GM12891 (cell line): Measurements from ENCODE around the gene SYNE1.

ENCODE experiments used
- PAX5 ChIP-seq: IDR thresholded peaks from 2 replicates; pipeline ENCODE4 v1.6.1; 2011; ENCODE audit warnings: low read length, moderate library complexity, mild to moderate bottlenecking; ENCODE audit not compliant: insufficient read depth, severe bottlenecking
- POLR2A ChIP-seq: IDR thresholded peaks from 2 replicates; pipeline ENCODE4 v1.6.1; 2011; ENCODE audit warnings: low read depth, low read length, control low read depth
- POLR2AphosphoS5 ChIP-seq: IDR thresholded peaks from 2 replicates; pipeline ENCODE4 v1.6.1; 2011; ENCODE audit warnings: low read depth, low read length, control low read depth
- POU2F2 ChIP-seq: IDR thresholded peaks from 2 replicates; pipeline ENCODE4 v1.6.1; 2011; ENCODE audit warnings: low read depth, mild to moderate bottlenecking, control low read depth, low read length, moderate library complexity
- SPI1 ChIP-seq: IDR thresholded peaks from 2 replicates; pipeline ENCODE4 v1.6.1; 2011; ENCODE audit warnings: low read depth, low read length, control low read depth
- TAF1 ChIP-seq: IDR thresholded peaks from 2 replicates; pipeline ENCODE4 v1.6.1; 2011; ENCODE audit warnings: low read depth, low read length, control low read depth

DNA sequence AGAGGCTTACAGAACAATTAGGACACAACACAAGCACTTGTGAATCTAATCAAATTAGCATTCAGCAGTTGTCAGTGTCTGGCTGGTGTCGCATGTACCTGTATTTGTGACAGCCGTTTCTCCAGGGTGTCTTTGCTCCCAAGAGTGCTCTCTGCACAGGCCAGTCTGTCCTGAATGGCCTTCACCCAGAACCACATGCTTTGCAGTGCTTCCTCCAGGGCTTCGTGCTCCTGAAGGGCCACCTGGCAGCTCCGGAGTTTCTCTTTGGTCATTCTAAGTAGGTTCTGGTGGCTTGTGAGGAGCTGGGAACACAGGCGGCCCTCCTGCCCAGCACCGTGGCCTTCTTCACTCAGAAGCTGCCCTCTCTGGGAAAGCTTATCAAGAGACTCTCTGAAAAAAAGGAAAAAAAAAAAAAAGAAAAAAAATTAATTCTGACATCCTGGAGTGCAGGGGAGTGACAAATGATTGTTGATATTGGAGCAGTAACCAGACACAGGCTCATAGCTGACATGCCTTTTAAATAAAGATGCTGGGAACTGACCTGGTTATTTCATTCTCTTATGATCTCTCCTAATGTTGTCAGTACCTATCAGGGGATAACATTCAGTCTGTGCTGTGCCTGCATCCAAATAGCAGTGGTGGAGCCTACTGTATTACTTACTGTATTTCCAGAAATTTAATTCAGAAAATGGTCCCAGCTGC is 245.8 kb downstream of the SYNE1 start:
- TF ChIP-seq POLR2A = no peak
- TF ChIP-seq SPI1 = no peak
- no peak for TF ChIP-seq POLR2AphosphoS5
- TF ChIP-seq TAF1 = no peak
- TF ChIP-seq POU2F2 = no peak
- no peak for TF ChIP-seq PAX5
